SKM-1 (cell line): ENCODE data around the gene CBX2.
"Not testable (repeated sequence)": the region's sequence is repeated elsewhere in the genome, so short reads cannot be mapped to it uniquely, and the experiment has no call there.

Source experiments
- DNase-seq: peaks from one replicate; lab custom pipeline; 2025; ENCODE audit not compliant: unreplicated experiment; lab: John Stamatoyannopoulos, UW

Gene CBX2

GRCh38 chr17:79742951-79743476 lies 34.9 kb upstream of the CBX2 start:
- DNase-seq, result no peak

- DNase-seq, result no peak
Observed at GRCh38 chr17:79743614-79744013, 34.3 kb upstream of the CBX2 start.

GRCh38 chr17:79745641-79746105 lies 32.3 kb upstream of the CBX2 start:
- no peak for DNase-seq

GRCh38 chr17:79746889-79747507 lies 30.9 kb upstream of the CBX2 start:
- DNase-seq, result no peak

GRCh38 chr17:79747508-79748294 lies 30.2 kb upstream of the CBX2 start:
- no peak for DNase-seq

- DNase-seq, result no peak
Observed at GRCh38 chr17:79748295-79749099, 29.5 kb upstream of the CBX2 start.

GRCh38 chr17:79749156-79749815 lies 28.7 kb upstream of the CBX2 start:
- DNase-seq, result no peak

- no peak for DNase-seq
Observed at GRCh38 chr17:79749958-79750357, 28.0 kb upstream of the CBX2 start.

- DNase-seq, result no peak
Observed at GRCh38 chr17:79750650-79751545, 27.1 kb upstream of the CBX2 start.

GRCh38 chr17:79752175-79752574 lies 25.8 kb upstream of the CBX2 start:
- no peak for DNase-seq

GRCh38 chr17:79754370-79754769 lies 23.6 kb upstream of the CBX2 start:
- DNase-seq, result no peak

- DNase-seq, result not testable (repeated sequence)
Observed at GRCh38 chr17:79754903-79755302, 23.0 kb upstream of the CBX2 start.

- no peak for DNase-seq
Observed at GRCh38 chr17:79755591-79755990, 22.4 kb upstream of the CBX2 start.

GRCh38 chr17:79757140-79757745 lies 20.7 kb upstream of the CBX2 start:
- DNase-seq, result no peak

GRCh38 chr17:79758271-79758670 lies 19.7 kb upstream of the CBX2 start:
- DNase-seq, result no peak

GRCh38 chr17:79760197-79760906 lies 17.6 kb upstream of the CBX2 start:
- no peak for DNase-seq

GRCh38 chr17:79761894-79762589 lies 15.9 kb upstream of the CBX2 start:
- DNase-seq, result no peak

GRCh38 chr17:79765708-79766107 lies 12.2 kb upstream of the CBX2 start:
- no peak for DNase-seq
